Measurements from ENCODE around the gene FLYWCH1.

DNA sequence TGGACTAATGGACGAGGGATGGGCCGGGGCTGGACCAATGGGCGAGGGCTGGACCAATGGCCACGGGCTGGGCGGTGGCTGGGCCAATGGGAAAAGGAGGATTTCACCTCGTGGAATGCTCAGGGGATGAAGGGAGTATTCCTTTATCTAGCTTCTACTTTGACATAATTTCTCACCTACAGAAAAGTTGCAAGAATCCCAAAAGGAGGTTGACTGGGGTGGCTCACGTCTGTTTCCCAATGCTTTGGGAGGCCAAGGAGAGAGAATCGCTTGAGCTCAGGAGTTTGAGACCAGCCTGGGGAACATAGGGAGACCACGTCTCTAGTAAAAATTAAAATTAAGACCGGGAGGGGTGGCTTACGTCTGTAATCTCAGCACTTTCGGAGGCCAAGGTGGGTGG lies 5.7 kb upstream of the FLYWCH1 start:
- TF ChIP-seq, protein P1, sequence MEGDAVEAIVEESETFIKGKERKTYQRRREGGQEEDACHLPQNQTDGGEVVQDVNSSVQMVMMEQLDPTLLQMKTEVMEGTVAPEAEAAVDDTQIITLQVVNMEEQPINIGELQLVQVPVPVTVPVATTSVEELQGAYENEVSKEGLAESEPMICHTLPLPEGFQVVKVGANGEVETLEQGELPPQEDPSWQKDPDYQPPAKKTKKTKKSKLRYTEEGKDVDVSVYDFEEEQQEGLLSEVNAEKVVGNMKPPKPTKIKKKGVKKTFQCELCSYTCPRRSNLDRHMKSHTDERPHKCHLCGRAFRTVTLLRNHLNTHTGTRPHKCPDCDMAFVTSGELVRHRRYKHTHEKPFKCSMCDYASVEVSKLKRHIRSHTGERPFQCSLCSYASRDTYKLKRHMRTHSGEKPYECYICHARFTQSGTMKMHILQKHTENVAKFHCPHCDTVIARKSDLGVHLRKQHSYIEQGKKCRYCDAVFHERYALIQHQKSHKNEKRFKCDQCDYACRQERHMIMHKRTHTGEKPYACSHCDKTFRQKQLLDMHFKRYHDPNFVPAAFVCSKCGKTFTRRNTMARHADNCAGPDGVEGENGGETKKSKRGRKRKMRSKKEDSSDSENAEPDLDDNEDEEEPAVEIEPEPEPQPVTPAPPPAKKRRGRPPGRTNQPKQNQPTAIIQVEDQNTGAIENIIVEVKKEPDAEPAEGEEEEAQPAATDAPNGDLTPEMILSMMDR (IDR thresholded peaks at IDR 0.05): no peak
- TF ChIP-seq POLR2A (IDR thresholded peaks at IDR 0.05) (no peak), EP300 (IDR thresholded peaks at IDR 0.05) (no peak)
